Mesenchymal stem cell (in vitro differentiated cells and primary cell): ENCODE measurements around the gene PRKCA.

ENCODE experiments used
- DNase-seq: peaks from one replicate; pipeline ENCODE4 v3.0.0-alpha.2; 2013
- H2AFZ ChIP-seq: one replicate; pipeline ENCODE4 v1.6.1; 2013; ENCODE audit warnings: low read depth, mild to moderate bottlenecking, control low read depth, inconsistent platforms, low read length, moderate library complexity
- H2AK5ac ChIP-seq: 2 replicates; pipeline ENCODE4 v1.6.1; 2013; ENCODE audit warnings: low read length, moderate library complexity, mild to moderate bottlenecking, inconsistent platforms; ENCODE audit not compliant: severe bottlenecking
- H2BK120ac ChIP-seq: one replicate; pipeline ENCODE4 v1.6.1; 2013; ENCODE audit warnings: low read depth, mild to moderate bottlenecking, inconsistent platforms, low read length, moderate library complexity
- H2BK12ac ChIP-seq, 2 experiments: one replicate each; pipeline ENCODE4 v1.6.1; 2013; ENCODE audit warnings: inconsistent platforms in 2 of 2, low read length in 2 of 2, mild to moderate bottlenecking in 2 of 2, moderate library complexity in 2 of 2, control low read depth in 1 of 2
- H2BK15ac ChIP-seq: one replicate; pipeline ENCODE4 v1.6.1; 2013; ENCODE audit warnings: mild to moderate bottlenecking, low read depth, inconsistent platforms; ENCODE audit not compliant: poor library complexity, severe bottlenecking
- H2BK5ac ChIP-seq: 2 replicates; pipeline ENCODE4 v1.6.1; 2013; ENCODE audit warnings: low read depth, mild to moderate bottlenecking, low read length, control low read depth, inconsistent platforms; ENCODE audit not compliant: poor library complexity, severe bottlenecking
- H3K14ac ChIP-seq, 2 experiments: one replicate each; pipeline ENCODE4 v1.6.1; 2013; ENCODE audit warnings: inconsistent platforms in 2 of 2, low read length in 2 of 2, control low read depth in 1 of 2, mild to moderate bottlenecking in 1 of 2, moderate library complexity in 1 of 2
- H3K18ac ChIP-seq, 2 experiments: one replicate each; pipeline ENCODE4 v1.6.1; 2013; ENCODE audit warnings: inconsistent platforms in 2 of 2, low read length in 2 of 2, control low read depth in 1 of 2, low read depth in 1 of 2, mild to moderate bottlenecking in 1 of 2
- H3K23ac ChIP-seq, 2 experiments: one replicate each; pipeline ENCODE4 v1.6.1; 2013; ENCODE audit warnings: inconsistent platforms in 2 of 2, low read length in 2 of 2, mild to moderate bottlenecking in 2 of 2, moderate library complexity in 2 of 2, control low read depth in 1 of 2
- H3K27ac ChIP-seq: 2 replicates; pipeline ENCODE4 v1.5.1; 2013; ENCODE audit warnings: mild to moderate bottlenecking, moderate library complexity, low read length, control low read depth, inconsistent platforms; ENCODE audit not compliant: poor library complexity, severe bottlenecking
- H3K27me3 ChIP-seq, 2 experiments: 2 replicates each; pipeline versions ENCODE4 v1.6.1 to v1.7.0; 2013; ENCODE audit warnings: low read length in 2 of 2, mild to moderate bottlenecking in 2 of 2, moderate library complexity in 2 of 2, control low read depth in 1 of 2, inconsistent platforms in 1 of 2; ENCODE audit not compliant: control insufficient read depth in 1 of 2, insufficient read depth in 1 of 2
- H3K36me3 ChIP-seq, 2 experiments: 2 replicates each; pipeline versions ENCODE4 v1.6.1 to v1.7.0; 2013; ENCODE audit warnings: low read length in 2 of 2, control low read depth in 1 of 2, inconsistent platforms in 1 of 2, low read depth in 1 of 2, mild to moderate bottlenecking in 1 of 2; ENCODE audit not compliant: insufficient read depth in 2 of 2, control insufficient read depth in 1 of 2
- H3K4ac ChIP-seq, 2 experiments: one replicate each; pipeline ENCODE4 v1.6.1; 2013; ENCODE audit warnings: inconsistent platforms in 2 of 2, low read length in 2 of 2, mild to moderate bottlenecking in 2 of 2, moderate library complexity in 2 of 2, control low read depth in 1 of 2, low read depth in 1 of 2
- H3K4me1 ChIP-seq: 2 replicates; pipeline ENCODE4 v1.6.1; 2013; ENCODE audit warnings: low read depth, low read length, control low read depth; ENCODE audit not compliant: control insufficient read depth, insufficient read depth
- H3K4me2 ChIP-seq: 2 replicates; pipeline ENCODE4 v1.6.1; 2013; ENCODE audit warnings: low read length, mild to moderate bottlenecking, inconsistent platforms; ENCODE audit not compliant: poor library complexity, severe bottlenecking
- H3K4me3 ChIP-seq, 2 experiments: 2 replicates each; pipeline versions ENCODE4 v1.5.1 to v1.7.0; 2013; ENCODE audit warnings: low read length in 2 of 2, mild to moderate bottlenecking in 2 of 2, control low read depth in 1 of 2, low read depth in 1 of 2; ENCODE audit not compliant: insufficient read depth in 1 of 2
- H3K79me1 ChIP-seq: replicated peaks from 2 replicates; pipeline ENCODE4 v1.6.1; 2013; ENCODE audit warnings: mild to moderate bottlenecking, control low read depth, low read length, inconsistent platforms; ENCODE audit not compliant: poor library complexity, severe bottlenecking
- H3K9ac ChIP-seq: 2 replicates; pipeline ENCODE4 v1.7.0; 2013; ENCODE audit warnings: mild to moderate bottlenecking, low read length, moderate library complexity
- H3K9me3 ChIP-seq: 2 replicates; pipeline ENCODE4 v1.7.0; 2013; ENCODE audit warnings: mild to moderate bottlenecking, low read length; ENCODE audit not compliant: control insufficient read depth
- H4K8ac ChIP-seq: one replicate; pipeline ENCODE4 v1.6.1; 2013; ENCODE audit warnings: inconsistent platforms, mild to moderate bottlenecking, low read length, moderate library complexity
- H4K91ac ChIP-seq: one replicate; pipeline ENCODE4 v1.6.1; 2013; ENCODE audit warnings: mild to moderate bottlenecking, low read length, inconsistent platforms
- WGBS: methylation state at CpG from one replicate; pipeline ENCODE4 v1.1.7; 2013; ENCODE audit warnings: mixed read lengths; 5-methylcytosine and 5-hydroxymethylcytosine counted together

PRKCA gene

DNA sequence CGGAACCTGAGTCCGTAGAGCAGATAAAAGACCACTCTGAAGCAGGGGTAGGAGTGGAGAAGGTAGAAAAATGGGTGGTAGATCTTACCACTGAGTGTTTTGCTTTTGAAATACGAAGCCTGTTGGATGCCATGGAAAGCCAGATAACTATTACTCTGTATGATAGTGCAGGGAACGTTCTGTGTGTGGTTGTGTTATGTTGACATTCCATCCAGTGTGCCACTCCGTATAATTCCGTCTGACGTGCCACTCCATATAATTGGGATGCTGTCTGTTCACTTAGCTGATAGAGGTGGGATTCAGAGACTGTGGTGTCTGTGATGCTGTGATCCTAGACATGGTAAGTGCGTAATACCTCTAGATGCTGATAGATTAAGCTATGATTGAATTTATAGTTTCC, 269.3 kb downstream of the PRKCA start:
- Histone ChIP-seq H3K27me3 (no peaks in the 10 kb centered on the region), H3K4ac (no peak overlapping the region), H2AFZ (no peak overlapping the region), H3K14ac (no peak overlapping the region), H2BK15ac (no peak overlapping the region), H3K27ac (no peak overlapping the region), H3K9ac (no peak overlapping the region), H2BK120ac (no peak overlapping the region), H3K23ac (no peak overlapping the region), H2BK5ac (no peak overlapping the region), H4K91ac (no peak overlapping the region), H2BK12ac (no peak overlapping the region), H4K8ac (no peak overlapping the region), H3K79me1 (peaks cover 25% of the 10 kb centered on the region), H3K4me3 (no peak overlapping the region), H2AK5ac (no peak overlapping the region), H3K4me1 (peaks cover 7% of the 10 kb centered on the region), H3K36me3 (no peaks in the 10 kb centered on the region), H3K9me3 (no peaks in the 10 kb centered on the region), H3K18ac (no peak overlapping the region), H3K4me2 (no peak overlapping the region)
- WGBS, result 92% methylated on average over 8 of the region's 8 CpGs
- DNase-seq, result no peak

DNA sequence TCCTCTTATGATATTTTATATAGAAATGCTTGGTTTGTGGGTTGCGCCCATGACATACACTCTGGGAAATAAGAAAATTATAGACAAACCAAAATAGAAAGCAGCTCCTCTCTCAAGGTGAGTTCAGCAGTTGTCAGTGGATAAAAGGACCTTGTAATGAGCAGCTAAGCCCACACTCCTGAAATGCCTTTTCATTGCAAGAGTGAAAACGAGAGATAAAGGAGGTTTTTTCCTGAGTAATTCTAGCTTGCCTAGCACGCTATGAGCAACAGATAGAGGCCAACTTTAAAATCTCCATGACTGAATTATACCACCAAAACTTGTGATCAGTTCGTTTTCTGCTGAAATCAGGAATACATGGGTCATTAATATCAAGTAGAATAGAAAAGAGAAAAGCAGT, 270.7 kb downstream of the PRKCA start:
- 43% methylated on average over 2 of the region's 4 CpGs for WGBS
- H3K18ac ChIP-seq, result no peak overlapping the region
- no peak overlapping the region for H2BK120ac ChIP-seq
- no peak overlapping the region for H2BK12ac ChIP-seq
- H3K23ac ChIP-seq, result no peak overlapping the region
- no peak overlapping the region for H2BK5ac ChIP-seq
- H3K79me1 ChIP-seq, result peaks cover 31% of the 10 kb centered on the region
- H3K27me3 ChIP-seq, result no peaks in the 10 kb centered on the region
- H3K27ac ChIP-seq, result no peak overlapping the region
- no peak overlapping the region for H2AK5ac ChIP-seq
- H3K36me3 ChIP-seq, result no peaks in the 10 kb centered on the region
- no peak overlapping the region for H3K4me2 ChIP-seq
- H3K4ac ChIP-seq, result no peak overlapping the region
- H4K91ac ChIP-seq, result no peak overlapping the region
- H3K4me1 ChIP-seq, result peaks cover 8% of the 10 kb centered on the region
- H3K14ac ChIP-seq, result no peak overlapping the region
- H4K8ac ChIP-seq, result no peak overlapping the region
- H3K9me3 ChIP-seq, result no peaks in the 10 kb centered on the region
- no peak overlapping the region for H2BK15ac ChIP-seq
- H2AFZ ChIP-seq, result no peak overlapping the region
- H3K9ac ChIP-seq, result no peak overlapping the region
- no peak overlapping the region for H3K4me3 ChIP-seq
- DNase-seq, result no peak

DNA sequence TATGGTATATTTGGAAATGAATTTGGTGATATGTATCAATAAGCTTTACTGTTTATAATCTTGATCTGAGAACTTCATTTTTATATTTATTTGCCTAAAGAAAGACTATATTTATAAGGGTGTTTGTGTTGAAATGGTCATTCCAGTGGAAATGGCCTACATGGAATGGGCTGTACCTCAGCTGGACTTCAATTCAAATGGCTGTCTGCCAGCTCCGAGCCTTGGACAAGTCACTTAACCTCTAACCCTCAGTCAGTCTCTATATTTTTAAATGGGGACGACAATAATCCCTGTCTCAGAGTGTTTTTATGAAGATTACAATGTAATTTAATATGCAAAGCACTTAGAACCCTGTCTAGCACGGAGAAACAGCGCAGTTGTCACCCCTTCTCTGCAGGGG, 271.7 kb downstream of the PRKCA start:
- H3K23ac ChIP-seq, result no peak overlapping the region
- H4K91ac ChIP-seq, result no peak overlapping the region

DNA sequence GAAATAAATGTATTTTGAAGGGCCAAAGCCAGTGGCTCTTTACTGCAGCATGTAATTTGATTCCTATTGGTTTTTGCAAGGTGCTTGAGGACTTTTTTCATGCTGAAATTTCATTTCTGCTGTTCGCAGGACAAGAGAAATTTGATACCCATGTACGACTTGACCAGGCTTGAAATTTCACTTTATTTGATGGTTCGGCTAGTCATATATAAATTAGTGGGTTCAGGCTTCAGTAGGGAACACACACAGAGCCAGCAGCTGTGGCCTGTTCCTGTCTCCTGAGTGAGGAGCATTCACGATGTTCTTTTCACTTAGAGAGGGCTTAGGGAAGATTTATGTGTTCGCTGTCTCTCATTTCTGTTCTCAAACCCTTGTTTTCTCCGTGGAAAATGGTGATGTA, 274.1 kb downstream of the PRKCA start:
- 51% methylated on average over 6 of the region's 6 CpGs for WGBS
- H3K4ac ChIP-seq, result no peak overlapping the region
- peaks cover 37% of the 10 kb centered on the region for H3K79me1 ChIP-seq
- H3K4me3 ChIP-seq, result no peak overlapping the region
- no peaks in the 10 kb centered on the region for H3K9me3 ChIP-seq
- H3K23ac ChIP-seq, result no peak overlapping the region
- no peak overlapping the region for H4K91ac ChIP-seq
- H3K4me1 ChIP-seq, result peaks cover 23% of the 10 kb centered on the region
- H2AK5ac ChIP-seq, result no peak overlapping the region
- H2BK12ac ChIP-seq, result no peak overlapping the region
- H3K27ac ChIP-seq, result no peak overlapping the region
- H3K14ac ChIP-seq, result no peak overlapping the region
- H2BK120ac ChIP-seq, result no peak overlapping the region
- DNase-seq, result no peak
- H3K36me3 ChIP-seq, result peaks cover 0 to 5% of the 10 kb centered on the region in 2 experiments
- H2BK5ac ChIP-seq, result peak overlapping the region; percentile 39
- H3K9ac ChIP-seq, result no peak overlapping the region
- H3K4me2 ChIP-seq, result no peak overlapping the region
- no peak overlapping the region for H4K8ac ChIP-seq
- no peak overlapping the region for H2AFZ ChIP-seq
- no peak overlapping the region for H2BK15ac ChIP-seq
- H3K18ac ChIP-seq, result no peak overlapping the region
- no peaks in the 10 kb centered on the region for H3K27me3 ChIP-seq

More for the DNA sequence above, 271.7 kb downstream of the PRKCA start:
- H2AK5ac ChIP-seq, result no peak overlapping the region
- WGBS, result 100% methylated on average over 2 of the region's 4 CpGs
- no peaks in the 10 kb centered on the region for H3K9me3 ChIP-seq
- peaks cover 0 to 5% of the 10 kb centered on the region in 2 experiments for H3K36me3 ChIP-seq
- H3K4me1 ChIP-seq, result peaks cover 12% of the 10 kb centered on the region
- H2BK5ac ChIP-seq, result no peak overlapping the region
- no peak overlapping the region for H3K9ac ChIP-seq
- H3K14ac ChIP-seq, result no peak overlapping the region
- H3K4me3 ChIP-seq, result no peak overlapping the region
- no peak overlapping the region for H3K27ac ChIP-seq
- DNase-seq, result no peak
- peaks cover 37% of the 10 kb centered on the region for H3K79me1 ChIP-seq
- no peak overlapping the region for H3K18ac ChIP-seq
- no peak overlapping the region for H2AFZ ChIP-seq
- H2BK120ac ChIP-seq, result no peak overlapping the region
- no peak overlapping the region for H2BK15ac ChIP-seq
- no peak overlapping the region for H4K8ac ChIP-seq
- H3K4me2 ChIP-seq, result no peak overlapping the region
- no peak overlapping the region for H3K4ac ChIP-seq
- H3K27me3 ChIP-seq, result no peaks in the 10 kb centered on the region
- H2BK12ac ChIP-seq, result no peak overlapping the region
